ENCODE measurements around the gene ECHS1.
"Not testable (repeated sequence)": the region's sequence is repeated elsewhere in the genome, so short reads cannot be mapped to it uniquely, and the experiment has no call there.

ECHS1 gene

DNA sequence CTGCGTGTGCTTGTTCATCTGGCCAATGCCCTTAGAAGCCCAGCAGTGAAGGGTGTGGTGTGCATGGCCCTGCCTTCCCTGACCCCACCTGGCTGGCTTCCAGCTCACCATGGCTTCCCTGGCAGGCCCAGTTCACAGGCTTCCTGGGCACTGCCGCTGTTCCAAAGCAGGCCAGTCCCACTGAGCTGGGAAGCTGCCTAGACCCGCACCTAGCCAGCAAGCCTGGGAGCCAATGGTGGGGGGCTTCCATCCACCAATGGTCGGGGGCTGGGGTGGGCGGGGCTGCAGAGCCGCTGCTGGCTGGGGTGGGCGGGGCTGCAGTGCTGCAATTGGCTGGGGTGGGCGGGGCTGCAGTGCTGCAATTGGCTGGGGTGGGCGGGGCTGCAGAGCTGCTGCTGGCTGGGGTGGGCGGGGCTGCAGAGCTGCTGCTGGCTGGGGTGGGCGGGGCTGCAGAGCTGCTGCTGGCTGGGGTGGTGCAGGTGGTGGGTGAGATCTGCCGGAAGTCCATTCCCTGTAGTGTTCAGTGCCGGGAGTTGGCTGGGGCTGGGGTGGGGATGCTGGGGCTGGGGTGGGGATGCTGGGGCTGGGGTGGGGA, 48.9 kb downstream of the ECHS1 start:
- DNase-seq (ENCODE audit: low read depth): peak; percentile 51

DNA sequence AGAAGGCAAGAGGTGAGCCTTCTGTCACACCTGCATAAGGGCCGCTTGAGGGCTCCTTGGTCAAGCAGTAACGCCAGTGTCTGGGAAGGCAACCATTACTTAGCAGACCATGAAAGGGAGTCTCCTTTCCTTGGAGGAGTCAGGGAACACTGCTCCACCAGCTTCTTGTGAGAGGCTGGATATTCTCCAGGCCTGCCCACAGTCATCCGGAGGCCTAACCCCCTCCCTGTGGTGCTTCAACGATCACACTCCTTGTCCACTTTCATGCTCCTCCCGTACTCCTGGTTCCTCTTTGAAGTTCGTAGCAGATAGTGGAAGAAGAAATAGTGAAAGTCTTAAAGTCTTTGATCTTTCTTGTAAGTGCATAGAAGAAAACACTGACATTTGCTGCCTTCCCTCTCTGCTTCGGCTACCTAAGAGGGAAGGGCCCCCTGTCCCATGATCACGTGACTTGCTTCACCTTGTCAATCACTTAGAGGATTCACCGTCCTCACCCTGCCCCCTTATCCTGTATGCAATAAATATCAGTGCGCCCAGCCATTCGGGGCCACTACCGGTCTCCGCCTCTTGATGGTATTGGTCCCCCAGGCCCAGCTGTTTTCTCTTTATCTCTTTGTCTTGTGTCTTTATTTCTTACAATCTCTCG, 51.0 kb downstream of the ECHS1 start:
- DNase-seq (ENCODE audit: low read depth): not testable (repeated sequence)

GRCh38 chr10:133320852-133321422, 52.2 kb downstream of the ECHS1 start:
- DNase-seq (ENCODE audit: low read depth): not testable (repeated sequence)

DNA sequence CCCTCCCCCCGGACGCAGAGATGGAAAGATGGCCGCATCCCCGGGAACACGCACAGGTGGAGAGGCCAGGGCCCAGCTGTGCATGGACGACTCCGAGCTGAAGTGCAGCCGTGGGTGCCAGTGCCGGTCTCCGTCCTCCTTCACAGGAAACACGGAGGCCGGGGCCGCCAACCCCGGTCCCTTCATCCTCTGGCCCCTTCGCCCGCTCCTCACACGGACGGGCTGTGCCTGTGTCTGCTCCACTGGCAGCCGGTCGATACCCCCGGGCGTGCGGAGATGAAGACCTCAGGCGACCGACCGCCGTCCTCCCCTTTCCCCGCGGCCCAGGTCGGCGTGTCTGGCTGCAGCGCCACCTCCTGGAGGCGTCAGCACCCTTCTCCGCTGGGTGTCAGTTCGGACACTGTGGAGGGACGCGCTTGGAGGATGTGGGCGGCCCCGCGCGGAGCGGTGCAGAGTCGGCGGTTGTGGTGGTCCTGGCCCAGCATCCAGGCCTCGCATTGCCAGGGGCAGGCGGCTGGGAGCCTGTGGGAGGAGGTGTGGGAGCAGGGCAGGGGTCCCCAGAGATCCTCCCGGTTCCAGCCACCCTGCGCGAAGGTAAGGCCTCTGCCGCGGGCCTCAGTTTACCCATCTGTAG, 54.5 kb downstream of the ECHS1 start:
- DNase-seq (ENCODE audit: low read depth): peak; percentile 48

GRCh38 chr10:133316732-133317131, 56.4 kb downstream of the ECHS1 start:
- no peak for DNase-seq (ENCODE audit: low read depth)

- no peak for DNase-seq (ENCODE audit: low read depth)
Observed at GRCh38 chr10:133316266-133316665, 56.9 kb downstream of the ECHS1 start.

DNA sequence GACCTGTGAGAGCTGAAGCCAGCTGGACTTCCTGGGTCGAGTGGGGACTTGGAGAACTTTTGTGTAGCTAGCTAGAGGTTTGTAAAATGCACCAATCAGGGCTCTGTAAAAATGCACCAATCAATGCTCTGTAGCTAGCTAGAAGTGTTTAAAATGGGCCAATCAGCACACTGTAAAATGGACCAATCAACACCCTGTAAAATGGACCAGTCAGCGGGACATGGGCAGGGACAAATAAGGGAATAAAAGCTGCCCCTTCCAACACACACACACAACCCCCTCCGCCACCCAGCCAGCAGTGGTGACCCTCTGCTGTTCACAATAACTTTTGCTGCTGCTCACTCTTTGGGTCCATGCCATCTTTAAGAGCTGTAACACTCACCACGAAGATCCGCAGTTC, 57.3 kb downstream of the ECHS1 start:
- no peak for DNase-seq (ENCODE audit: low read depth)

DNA sequence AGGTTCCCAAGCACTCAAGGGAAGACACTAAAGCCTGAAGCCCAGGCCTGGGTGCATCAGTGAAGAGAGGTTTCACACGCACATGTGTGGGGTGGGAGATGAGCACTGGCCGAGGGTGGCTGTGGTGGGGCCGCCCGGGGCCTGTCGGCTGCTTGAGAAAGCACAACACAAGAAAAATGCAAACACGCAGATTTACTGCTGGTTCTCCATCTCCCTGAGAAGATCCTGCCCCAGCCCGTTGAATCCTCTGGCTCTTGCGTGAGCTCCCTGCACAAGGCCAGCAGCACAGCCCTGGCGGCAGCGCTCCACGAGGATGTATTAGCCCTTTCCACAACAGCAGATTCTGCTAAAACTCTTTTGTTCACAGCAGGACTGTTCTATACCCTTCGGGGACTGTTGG, 58.2 kb downstream of the ECHS1 start:
- DNase-seq (ENCODE audit: low read depth): no peak

DNA sequence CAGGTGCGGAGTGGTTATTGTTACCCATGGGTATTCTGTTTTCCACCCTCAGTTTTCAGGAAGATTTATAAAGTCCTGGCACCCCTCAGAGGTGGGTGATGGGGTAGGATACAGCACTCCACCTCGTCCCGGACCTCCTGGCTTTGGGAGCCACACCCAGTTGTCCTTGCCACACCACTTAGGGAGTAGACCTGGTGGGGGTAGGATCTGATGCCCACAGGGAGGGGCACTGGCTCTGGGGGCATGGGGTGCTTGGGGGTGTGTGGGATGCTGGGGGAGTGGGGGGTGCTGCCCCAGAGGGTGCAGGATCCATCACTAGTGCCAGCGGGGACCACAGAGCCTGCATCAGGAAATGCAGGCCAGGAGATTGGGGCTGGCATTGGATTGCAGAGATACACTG, 60.0 kb downstream of the ECHS1 start:
- DNase-seq (ENCODE audit: low read depth): no peak

- DNase-seq (ENCODE audit: low read depth): no peak
Observed at GRCh38 chr10:133312769-133313145, 60.4 kb downstream of the ECHS1 start.
